H9 (cell line): ENCODE data around the gene BRICD5. TPM values are rescaled to one million over a fixed set of nuclear protein-coding genes. Genes with fewer than 3 reads are reported as not detected.

Source experiments
- DNase-seq: peaks from one replicate; pipeline ENCODE4 v3.0.0-alpha.2; 2017
- H2AFZ ChIP-seq: one replicate; pipeline ENCODE4 v1.6.1; 2013; ENCODE audit warnings: mild to moderate bottlenecking, low read length, control low read depth, moderate library complexity
- H2AK5ac ChIP-seq: 2 replicates; pipeline ENCODE4 v1.6.1; 2013; ENCODE audit warnings: low read length, control low read depth, mixed read lengths; ENCODE audit not compliant: insufficient read length
- H2BK120ac ChIP-seq: one replicate; pipeline ENCODE4 v1.6.1; 2013; ENCODE audit warnings: low read depth, mild to moderate bottlenecking, low read length, control low read depth, inconsistent platforms; ENCODE audit not compliant: poor library complexity, severe bottlenecking
- H2BK12ac ChIP-seq: 2 replicates; pipeline ENCODE4 v1.6.1; 2013; ENCODE audit warnings: low read length, control low read depth, mixed read lengths, low read depth; ENCODE audit not compliant: insufficient read length
- H2BK15ac ChIP-seq: 2 replicates; pipeline ENCODE4 v1.6.1; 2013; ENCODE audit warnings: low read depth, low read length, control low read depth
- H2BK20ac ChIP-seq: one replicate; pipeline ENCODE4 v1.6.1; 2013; ENCODE audit warnings: low read depth, mild to moderate bottlenecking, low read length, control low read depth, inconsistent platforms; ENCODE audit not compliant: poor library complexity, severe bottlenecking
- H2BK5ac ChIP-seq: 2 replicates; pipeline ENCODE4 v1.6.1; 2013; ENCODE audit warnings: low read length, control low read depth, mixed read lengths; ENCODE audit not compliant: insufficient read length
- H3K14ac ChIP-seq: 2 replicates; pipeline ENCODE4 v1.6.1; 2013; ENCODE audit warnings: low read length, control low read depth; ENCODE audit not compliant: insufficient read depth
- H3K18ac ChIP-seq: 2 replicates; pipeline ENCODE4 v1.6.1; 2013; ENCODE audit warnings: low read depth, mild to moderate bottlenecking, mixed read lengths, low read length, control low read depth; ENCODE audit not compliant: insufficient read length
- H3K23ac ChIP-seq: 2 replicates; pipeline ENCODE4 v1.6.1; 2013; ENCODE audit warnings: low read length, control low read depth, mixed read lengths, low read depth; ENCODE audit not compliant: insufficient read length
- H3K23me2 ChIP-seq: 2 replicates; pipeline ENCODE4 v1.6.1; 2013; ENCODE audit warnings: low read depth, mild to moderate bottlenecking, mixed read lengths, low read length, control low read depth; ENCODE audit not compliant: insufficient read length, poor library complexity, severe bottlenecking
- H3K27ac ChIP-seq: 2 replicates; pipeline ENCODE4 v1.5.1; 2013; ENCODE audit warnings: low read length, control low read depth, mixed read lengths, low read depth; ENCODE audit not compliant: insufficient read length
- H3K27me3 ChIP-seq: 2 replicates; pipeline ENCODE4 v1.6.1; 2013; ENCODE audit warnings: low read length, control low read depth, inconsistent platforms; ENCODE audit not compliant: insufficient read depth
- H3K4ac ChIP-seq: 2 replicates; pipeline ENCODE4 v1.6.1; 2013; ENCODE audit warnings: low read depth, mild to moderate bottlenecking, control low read depth, inconsistent platforms, low read length, moderate library complexity
- H3K4me1 ChIP-seq: 2 replicates; pipeline ENCODE4 v1.6.1; 2013; ENCODE audit warnings: low read length, control low read depth, inconsistent platforms; ENCODE audit not compliant: insufficient read depth
- H3K4me2 ChIP-seq: 2 replicates; pipeline ENCODE4 v1.6.1; 2013; ENCODE audit warnings: low read length, control low read depth, mixed read lengths; ENCODE audit not compliant: insufficient read length, insufficient read depth
- H3K56ac ChIP-seq: 2 replicates; pipeline ENCODE4 v1.6.1; 2013; ENCODE audit warnings: low read depth, mild to moderate bottlenecking, mixed read lengths, low read length, control low read depth; ENCODE audit not compliant: insufficient read length
- H3K79me1 ChIP-seq: 2 replicates; pipeline ENCODE4 v1.6.1; 2013; ENCODE audit warnings: low read depth, mild to moderate bottlenecking, moderate library complexity, low read length, control low read depth, inconsistent platforms; ENCODE audit not compliant: insufficient read depth, poor library complexity, severe bottlenecking
- H3K79me2 ChIP-seq: 2 replicates; pipeline ENCODE4 v1.6.1; 2013; ENCODE audit warnings: low read length, control low read depth, inconsistent platforms; ENCODE audit not compliant: insufficient read depth
- H3K9ac ChIP-seq: 2 replicates; pipeline ENCODE4 v1.6.1; 2013; ENCODE audit warnings: low read length, control low read depth, mixed read lengths; ENCODE audit not compliant: insufficient read length; ENCODE audit errors: extremely low read depth
- H3K9me3 ChIP-seq: one replicate; pipeline ENCODE4 v1.6.1; 2013; ENCODE audit warnings: low read depth, low read length, inconsistent platforms; ENCODE audit not compliant: control insufficient read depth
- H3T11ph ChIP-seq: one replicate; pipeline ENCODE4 v1.6.1; 2013; ENCODE audit warnings: mild to moderate bottlenecking, low read length, control low read depth, inconsistent platforms
- H4K20me1 ChIP-seq: one replicate; pipeline ENCODE4 v1.6.1; 2013; ENCODE audit not compliant: control insufficient read depth, insufficient read length, insufficient read depth
- H4K5ac ChIP-seq: 2 replicates; pipeline ENCODE4 v1.6.1; 2013; ENCODE audit warnings: low read depth, mild to moderate bottlenecking, mixed read lengths, low read length, control low read depth; ENCODE audit not compliant: insufficient read length
- H4K8ac ChIP-seq: replicated peaks from 2 replicates; pipeline ENCODE4 v1.6.1; 2013; ENCODE audit warnings: low read length, control low read depth, mixed read lengths, low read depth; ENCODE audit not compliant: insufficient read length
- H4K91ac ChIP-seq: 2 replicates; pipeline ENCODE4 v1.6.1; 2013; ENCODE audit warnings: low read depth, mild to moderate bottlenecking, moderate library complexity, mixed read lengths, low read length, control low read depth; ENCODE audit not compliant: insufficient read length
- H3K27ac Mint-ChIP-seq, 3 experiments: 2 replicates in 2 of 3; 3 replicates in 1 of 3; pipeline ENCODE4 v1.8.0; 2020 to 2021; ENCODE audit warnings: mixed read lengths in 3 of 3, mild to moderate bottlenecking in 1 of 3, moderate library complexity in 1 of 3
- H3K27me3 Mint-ChIP-seq: 2 replicates; pipeline ENCODE4 v1.8.0; 2021; ENCODE audit warnings: low read depth, mild to moderate bottlenecking, moderate library complexity, mixed read lengths
- H3K36me3 Mint-ChIP-seq, 3 experiments: 2 replicates in 2 of 3; 3 replicates in 1 of 3; pipeline ENCODE4 v1.8.0; 2020 to 2021; ENCODE audit warnings: low read depth in 3 of 3, mixed read lengths in 3 of 3; ENCODE audit not compliant: insufficient read depth in 1 of 3
- H3K4me1 Mint-ChIP-seq, 2 experiments: 2 replicates each; pipeline ENCODE4 v1.8.0; 2020; ENCODE audit warnings: mixed read lengths in 2 of 2
- H3K4me3 Mint-ChIP-seq, 2 experiments: 2 replicates in 1 of 2; 3 replicates in 1 of 2; pipeline ENCODE4 v1.8.0; 2020 to 2021; ENCODE audit warnings: mild to moderate bottlenecking in 2 of 2, mixed read lengths in 2 of 2, moderate library complexity in 1 of 2
- H3K9me3 Mint-ChIP-seq, 2 experiments: 2 replicates in 1 of 2; 3 replicates in 1 of 2; pipeline ENCODE4 v1.8.0; 2020; ENCODE audit warnings: mild to moderate bottlenecking in 2 of 2, mixed read lengths in 2 of 2, moderate library complexity in 1 of 2
- CTCF ChIP-seq: fragments of 200-600 bp; sonication (generic); conservative IDR thresholded peaks from 3 replicates; pipeline ENCODE4 v1.8.0; 2021; ENCODE audit warnings: antibody characterized with exemption, mild to moderate bottlenecking
- WGBS: extraction: QIAGEN DNeasy Blood & Tissue Kit; methylation state at CpG from one replicate; pipeline ENCODE4 v1.1.7; 2013; ENCODE audit warnings: missing lambda C conversion rate, low lambda C conversion rate, mixed read lengths; ENCODE audit not compliant: insufficient read length; ENCODE audit errors: extremely low coverage; 5-methylcytosine and 5-hydroxymethylcytosine counted together
- total RNA-seq: library from RNA; stranded (reverse); gene quantifications from 2 replicates; pipeline ENCODE4 v1.2.1, GENCODE V29; 2021

Gene BRICD5
- total RNA-seq, 1 experiment from 2014 or later, result 11.9 TPM

- peaks cover 7 to 30% (median 28%) of the 10 kb centered on the region in 3 experiments; a peak in 6 of 7 replicates for H3K36me3 Mint-ChIP-seq
- DNase-seq, result no peak
- H2AFZ ChIP-seq, result no peak overlapping the region
- H3K27ac Mint-ChIP-seq, result no peak overlapping the region
- H3K9ac ChIP-seq, result peak overlapping the region; percentile 65
- no peak overlapping the region for H3K27ac ChIP-seq
- no peaks in the 10 kb centered on the region for H3K79me1 ChIP-seq
- H3K9me3 ChIP-seq, result no peaks in the 10 kb centered on the region
- no CpG with 5 or more reads among the region's 16 CpGs for WGBS
- no peak overlapping the region for H3K56ac ChIP-seq
- H2BK12ac ChIP-seq, result no peak overlapping the region
- H3K4me3 Mint-ChIP-seq, result peak overlapping the region; percentile 76 to 84
- no peak overlapping the region for H2BK15ac ChIP-seq
- peak overlapping the region; percentile 80 for H3K4me2 ChIP-seq
- H2BK20ac ChIP-seq, result no peak overlapping the region
- TF ChIP-seq CTCF, result 0 out of 3 replicates have a peak, but pooled peaks have one; percentile 3
- no peak overlapping the region for H3K4ac ChIP-seq
- no peak overlapping the region for H3K14ac ChIP-seq
- H4K8ac ChIP-seq, result no peak overlapping the region
- H3K23ac ChIP-seq, result no peak overlapping the region
- H2BK5ac ChIP-seq, result no peak overlapping the region
- H3K27me3 Mint-ChIP-seq, result peaks cover 25% of the 10 kb centered on the region
- no peaks in the 10 kb centered on the region for H4K20me1 ChIP-seq
- H3K27me3 ChIP-seq, result no peaks in the 10 kb centered on the region
- H3K79me2 ChIP-seq, result no peaks in the 10 kb centered on the region
- no peak overlapping the region for H2BK120ac ChIP-seq
- peaks cover 6 to 9% of the 10 kb centered on the region in 2 experiments for H3K4me1 Mint-ChIP-seq
- peaks cover 0 to 9% of the 10 kb centered on the region in 2 experiments; a peak in 1 of 5 replicates for H3K9me3 Mint-ChIP-seq
- H4K91ac ChIP-seq, result no peak overlapping the region
- H3T11ph ChIP-seq, result no peak overlapping the region
- H4K5ac ChIP-seq, result no peak overlapping the region
- H3K4me1 ChIP-seq, result no peaks in the 10 kb centered on the region; the same call in 1 of the 2 replicates
- H3K23me2 ChIP-seq, result peaks cover 12% of the 10 kb centered on the region
- H3K18ac ChIP-seq, result no peak overlapping the region
- no peak overlapping the region for H2AK5ac ChIP-seq
Measured at GRCh38 chr16:2205967-2206313, 4.7 kb downstream of the BRICD5 start.
